ENCODE data around the gene LZTS2. TPM values are rescaled to one million over a fixed set of nuclear protein-coding genes. Genes with fewer than 3 reads are reported as not detected.

LZTS2 gene
- total RNA-seq, 2 donors from 2014 or later, result 40.0 to 71.0 TPM

DNA sequence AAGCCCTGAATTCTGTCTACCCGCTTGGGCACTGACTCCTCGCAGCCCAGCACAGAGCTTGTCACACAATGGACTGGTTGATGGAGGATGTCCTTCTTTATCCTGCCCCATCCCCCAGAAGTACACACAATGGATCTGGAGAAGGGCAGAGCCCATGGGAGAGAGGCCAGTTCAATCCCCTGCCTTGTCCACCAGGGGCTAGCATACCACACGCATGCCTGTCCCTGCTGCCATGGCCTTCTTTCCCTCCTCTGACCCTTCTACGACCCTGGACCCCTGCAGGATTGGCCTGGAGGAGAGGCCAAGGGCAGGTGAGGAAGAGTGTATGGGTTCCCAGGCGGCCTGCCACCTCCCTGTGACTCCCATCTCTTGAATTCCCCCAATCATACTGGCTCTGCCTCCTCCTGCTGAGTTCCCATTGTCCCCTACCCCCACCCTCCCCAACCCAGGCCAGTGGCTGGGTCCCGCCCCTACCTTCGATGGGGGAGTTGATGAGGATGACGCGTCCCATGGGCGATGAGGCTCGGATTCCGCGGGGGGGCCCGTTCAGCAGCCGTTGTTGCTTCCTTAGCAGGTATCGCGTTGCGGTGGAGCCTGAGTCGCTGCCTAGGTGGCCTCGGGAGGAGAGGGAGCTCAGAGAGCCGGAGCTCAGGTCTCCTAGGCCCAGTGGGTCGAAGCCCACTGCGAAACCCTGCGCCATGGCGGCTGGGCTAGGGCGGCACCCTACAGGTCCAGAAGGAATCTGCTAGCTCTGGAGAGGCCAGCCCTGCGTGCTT, 30.1 kb downstream of the LZTS2 start:
- Histone ChIP-seq H3K4me1 (peaks cover 0 to 20% of the 10 kb centered on the region in 2 donors), H3K27me3 (no peaks in the 10 kb centered on the region), H3K36me3 (peaks cover 2% of the 10 kb centered on the region), H3K9me3 (no peaks in the 10 kb centered on the region), H3K27ac (no peak overlapping the region), H3K4me3 (no peak overlapping the region)
- TF ChIP-seq, protein P1, sequence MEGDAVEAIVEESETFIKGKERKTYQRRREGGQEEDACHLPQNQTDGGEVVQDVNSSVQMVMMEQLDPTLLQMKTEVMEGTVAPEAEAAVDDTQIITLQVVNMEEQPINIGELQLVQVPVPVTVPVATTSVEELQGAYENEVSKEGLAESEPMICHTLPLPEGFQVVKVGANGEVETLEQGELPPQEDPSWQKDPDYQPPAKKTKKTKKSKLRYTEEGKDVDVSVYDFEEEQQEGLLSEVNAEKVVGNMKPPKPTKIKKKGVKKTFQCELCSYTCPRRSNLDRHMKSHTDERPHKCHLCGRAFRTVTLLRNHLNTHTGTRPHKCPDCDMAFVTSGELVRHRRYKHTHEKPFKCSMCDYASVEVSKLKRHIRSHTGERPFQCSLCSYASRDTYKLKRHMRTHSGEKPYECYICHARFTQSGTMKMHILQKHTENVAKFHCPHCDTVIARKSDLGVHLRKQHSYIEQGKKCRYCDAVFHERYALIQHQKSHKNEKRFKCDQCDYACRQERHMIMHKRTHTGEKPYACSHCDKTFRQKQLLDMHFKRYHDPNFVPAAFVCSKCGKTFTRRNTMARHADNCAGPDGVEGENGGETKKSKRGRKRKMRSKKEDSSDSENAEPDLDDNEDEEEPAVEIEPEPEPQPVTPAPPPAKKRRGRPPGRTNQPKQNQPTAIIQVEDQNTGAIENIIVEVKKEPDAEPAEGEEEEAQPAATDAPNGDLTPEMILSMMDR (IDR thresholded peaks at IDR 0.05), result no peak
- no peak for DNase-seq (ENCODE audit: low spot score)

DNA sequence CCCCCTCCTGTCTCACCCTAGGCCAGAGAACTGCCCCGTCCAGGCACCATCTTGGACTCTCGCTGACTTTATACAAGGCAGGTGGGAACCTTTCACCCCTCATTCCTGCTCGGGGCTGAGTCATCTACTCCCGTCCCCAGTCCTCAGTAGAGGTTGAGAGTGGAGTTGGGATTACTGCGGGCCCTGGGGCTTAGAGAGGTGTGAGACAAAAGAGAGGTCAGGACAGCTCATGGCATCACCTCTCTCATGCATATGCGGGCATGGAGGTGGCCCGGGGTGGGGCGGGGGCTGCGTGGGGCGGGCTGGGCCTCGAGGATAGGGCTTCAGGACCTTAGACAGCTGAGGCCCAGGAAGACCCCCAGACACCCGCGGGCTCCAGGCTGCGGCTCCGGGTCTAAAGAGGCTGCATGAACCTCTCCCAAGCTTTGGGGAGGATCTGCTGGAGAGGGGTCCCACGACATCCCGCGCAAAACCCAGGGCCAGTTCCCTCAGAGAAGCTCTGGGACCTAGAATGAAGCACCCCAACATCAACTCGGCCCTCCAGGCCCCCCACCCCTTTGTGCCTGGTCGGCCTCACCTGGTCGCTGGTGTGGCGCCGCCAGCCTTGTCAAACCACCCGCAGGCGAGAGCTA, 31.0 kb downstream of the LZTS2 start:
- Histone ChIP-seq H3K27me3 (no peaks in the 10 kb centered on the region), H3K9me3 (no peaks in the 10 kb centered on the region), H3K4me1 (peaks cover 0 to 20% of the 10 kb centered on the region in 2 donors), H3K4me3 (peak overlapping the region; percentile 77 to 89), H3K27ac (peak overlapping the region; percentile 99 to 100), H3K36me3 (peaks cover 11% of the 10 kb centered on the region)
- no peak for DNase-seq (ENCODE audit: low spot score)
- TF ChIP-seq, protein P1 (IDR thresholded peaks at IDR 0.05), result no peak

DNA sequence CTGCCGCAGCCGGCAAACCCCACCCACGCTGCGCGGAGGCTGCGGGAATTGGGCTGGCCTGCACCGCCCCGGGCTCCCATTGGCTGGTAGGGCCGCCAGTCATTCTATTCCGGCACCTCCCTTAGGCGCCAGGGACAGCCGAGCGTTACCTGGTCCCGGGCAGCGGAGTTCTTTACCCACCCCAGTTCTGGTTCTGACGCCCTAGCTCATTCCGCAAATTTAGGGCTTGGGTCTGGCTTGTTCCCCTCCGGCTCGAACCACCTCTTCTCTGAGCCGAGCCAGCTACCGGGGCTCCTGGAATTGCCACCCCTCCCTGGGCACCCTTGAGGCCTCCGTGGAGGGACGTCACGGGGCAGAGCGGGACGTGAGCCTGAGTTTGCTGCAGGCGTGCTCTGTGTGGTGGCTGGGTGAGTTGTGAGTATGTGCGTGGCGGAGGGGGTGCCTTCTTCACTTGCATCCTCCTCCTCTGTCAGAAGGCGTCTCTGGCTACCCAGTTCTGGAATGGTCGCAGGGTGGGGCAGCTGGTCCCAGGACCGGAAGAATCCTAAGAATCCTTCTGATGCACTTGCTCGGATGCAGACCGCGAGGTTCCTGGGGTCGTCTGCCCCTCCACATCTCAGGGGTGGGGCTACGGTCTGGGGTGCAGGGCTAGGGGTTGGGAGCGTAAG, 31.7 kb downstream of the LZTS2 start, which contains the start of the genes PDZD7 and SFXN3:
Gene PDZD7, minus strand, starts transcription at position 2 of the 668 bp plus-strand sequence. CDS start 910 bp downstream, outside the sequence.
Gene SFXN3, plus strand, starts transcription at position 107 of the 668 bp plus-strand sequence. CDS start 3,461 bp downstream, outside the sequence.
- TF ChIP-seq, protein P1 (IDR thresholded peaks at IDR 0.05), result no peak
- peak within 1 kb of the TSS; percentile 99 to 100 for H3K27ac ChIP-seq
- H3K27me3 ChIP-seq, result no peaks in the 10 kb centered on the region
- H3K9me3 ChIP-seq, result no peaks in the 10 kb centered on the region
- peak; percentile 93 for DNase-seq (ENCODE audit: low spot score)
- H3K4me3 ChIP-seq, result peak within 1 kb of the TSS; percentile 77 to 89
- H3K4me1 ChIP-seq, result peaks cover 0 to 20% of the 10 kb centered on the region in 2 donors
- H3K36me3 ChIP-seq, result peaks cover 17% of the 10 kb centered on the region

DNA sequence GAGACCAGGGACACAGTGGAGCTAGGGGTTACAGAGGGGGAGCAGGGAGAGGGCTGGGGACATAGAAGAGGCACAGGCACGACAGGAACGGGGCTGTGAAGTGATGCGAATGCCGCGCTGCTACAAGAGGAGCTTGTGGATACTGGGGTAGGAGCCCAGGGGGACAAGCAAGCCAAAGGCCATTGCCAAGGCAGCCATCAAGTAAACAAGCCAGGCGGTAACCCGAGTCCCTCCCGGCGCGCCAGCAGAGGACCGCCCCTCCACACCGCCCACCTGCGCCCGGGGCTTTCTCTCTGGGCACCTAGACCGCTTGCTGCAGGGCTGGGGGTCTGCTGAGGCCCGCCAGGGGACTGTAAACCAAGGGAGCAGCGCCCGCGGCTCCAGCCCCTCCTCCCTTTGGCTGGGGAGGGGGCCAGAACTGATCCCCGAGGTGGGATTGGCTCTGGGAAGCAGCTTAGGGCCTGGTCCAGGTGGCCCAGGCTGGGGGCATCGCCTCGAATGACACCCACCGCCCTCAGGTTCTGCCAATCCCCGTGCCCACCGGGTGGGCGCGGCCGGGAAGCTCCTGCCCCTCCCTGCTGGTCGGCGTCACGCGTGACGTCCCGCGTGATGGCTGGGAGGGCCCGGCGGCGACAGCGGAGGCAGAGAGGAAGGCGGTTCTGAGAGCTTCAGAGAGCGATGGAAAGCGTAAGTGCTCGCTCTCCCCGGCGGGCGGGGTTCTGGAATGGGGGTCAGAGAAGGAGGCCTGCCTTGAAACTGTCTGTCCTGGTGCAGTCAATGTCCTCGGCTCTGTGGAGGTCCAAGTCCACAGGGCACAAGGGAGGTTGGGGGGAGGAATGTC, 32.4 kb downstream of the LZTS2 start:
- H3K27ac ChIP-seq, result peak overlapping the region; percentile 99 to 100
- H3K27me3 ChIP-seq, result no peaks in the 10 kb centered on the region
- TF ChIP-seq, protein P1 (IDR thresholded peaks at IDR 0.05), result peak in 1 of 2 donors; percentile 14
- DNase-seq (ENCODE audit: low spot score), result peak; percentile 87
- peak overlapping the region; percentile 77 to 89 for H3K4me3 ChIP-seq
- H3K36me3 ChIP-seq, result peaks cover 25% of the 10 kb centered on the region
- peaks cover 0 to 20% of the 10 kb centered on the region in 2 donors for H3K4me1 ChIP-seq
- no peaks in the 10 kb centered on the region for H3K9me3 ChIP-seq

DNA sequence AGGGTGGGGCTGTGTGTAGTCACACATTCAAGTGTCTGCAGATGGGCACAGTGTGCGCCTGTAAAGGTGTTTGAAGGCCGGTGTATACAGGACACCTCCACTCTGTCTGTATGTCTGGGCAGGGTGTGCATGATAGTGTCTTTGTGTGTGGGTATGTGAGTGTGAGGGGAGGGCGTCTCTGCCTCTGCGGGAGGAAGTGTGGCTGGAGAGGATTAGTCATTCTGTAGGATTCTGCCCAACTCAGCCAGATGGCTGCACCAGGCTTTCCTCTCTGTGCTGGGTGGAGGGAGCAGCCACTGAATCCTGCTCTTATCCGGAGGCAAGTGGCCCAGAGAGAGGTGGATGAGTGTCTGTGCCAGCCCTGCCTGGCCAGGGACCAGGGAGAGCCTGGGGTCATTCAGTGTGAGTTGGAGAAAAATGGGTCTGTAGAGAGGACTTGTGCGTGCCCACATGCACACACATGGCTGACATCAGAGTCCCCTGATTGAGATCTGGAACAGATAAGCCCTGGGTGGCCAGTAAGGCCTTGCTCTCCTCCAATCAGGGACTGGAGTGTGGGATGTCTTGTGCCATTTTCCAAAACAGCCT, 33.1 kb downstream of the LZTS2 start:
- Histone ChIP-seq H3K9me3 (no peaks in the 10 kb centered on the region), H3K27me3 (no peaks in the 10 kb centered on the region), H3K36me3 (peaks cover 32% of the 10 kb centered on the region), H3K4me3 (peak overlapping the region; percentile 77 to 89), H3K4me1 (peaks cover 0 to 20% of the 10 kb centered on the region in 2 donors), H3K27ac (peak overlapping the region; percentile 99 to 100)
- DNase-seq (ENCODE audit: low spot score), result peak; percentile 87
- TF ChIP-seq, protein P1 (IDR thresholded peaks at IDR 0.05), result no peak
